GM12892 (cell line): Measurements from ENCODE around the gene EYS.

Source experiments
- POLR2A ChIP-seq: IDR thresholded peaks from 2 replicates; pipeline ENCODE4 v1.6.1; 2011; ENCODE audit warnings: low read depth, low read length, control low read depth
- POLR2AphosphoS5 ChIP-seq: IDR thresholded peaks from 2 replicates; pipeline ENCODE4 v1.6.1; 2011; ENCODE audit warnings: low read depth, low read length, control low read depth
- TAF1 ChIP-seq: IDR thresholded peaks from 2 replicates; pipeline ENCODE4 v1.6.1; 2011; ENCODE audit warnings: low read depth, mild to moderate bottlenecking, control low read depth, low read length, borderline replicate concordance

GRCh38 chr6:64902596-64902995, 804.4 kb downstream of the EYS start:
- TF ChIP-seq POLR2A, result no peak
- TF ChIP-seq POLR2AphosphoS5, result no peak
- no peak for TF ChIP-seq TAF1
